Activated T-cell treated with anti-CD3 and anti-CD28 coated beads, Interleukin-2, amount 50 U/mL, for 72 hours (primary cell): Measurements from ENCODE around the gene DTWD1. TPM values are rescaled to one million over a fixed set of nuclear protein-coding genes. Genes with fewer than 3 reads are reported as not detected.
"Not testable (repeated sequence)": the region's sequence is repeated elsewhere in the genome, so short reads cannot be mapped to it uniquely, and the experiment has no call there.

ENCODE experiments used
- ATAC-seq, 2 donors: fragments of 150-1000 bp; cut with Tn5 transposase; replicated peaks in 1 of 2; 2 replicates each; pipeline ENCODE4 v1.10.0; 2021; ENCODE audit warnings: moderate library complexity in 2 of 2, mild to moderate bottlenecking in 1 of 2
- DNase-seq, 2 donors: peaks; one replicate each; pipeline ENCODE4 v3.0.0; 2021 to 2022; ENCODE audit warnings: mixed read lengths in 1 of 2
- H3K27ac Mint-ChIP-seq: one replicate; pipeline ENCODE4 v1.8.0; 2022; ENCODE audit warnings: mild to moderate bottlenecking, moderate library complexity, mixed read lengths
- H3K27me3 Mint-ChIP-seq: one replicate; pipeline ENCODE4 v1.8.0; 2022; ENCODE audit warnings: low read depth, mixed read lengths
- H3K36me3 Mint-ChIP-seq, 2 donors: one replicate each; pipeline ENCODE4 v1.8.0; 2022; ENCODE audit warnings: mixed read lengths in 2 of 2, mild to moderate bottlenecking in 1 of 2; ENCODE audit not compliant: insufficient read depth in 2 of 2
- H3K4me1 Mint-ChIP-seq: one replicate; pipeline ENCODE4 v1.8.0; 2022; ENCODE audit warnings: low read depth, mixed read lengths
- H3K4me3 Mint-ChIP-seq, 2 donors: one replicate each; pipeline ENCODE4 v1.8.0; 2022; ENCODE audit warnings: mild to moderate bottlenecking in 2 of 2, mixed read lengths in 2 of 2, moderate library complexity in 2 of 2
- H3K9me3 Mint-ChIP-seq, 2 donors: one replicate each; pipeline ENCODE4 v1.8.0; 2022; ENCODE audit warnings: mixed read lengths in 2 of 2
- total RNA-seq, 2 donors: library from RNA; stranded (reverse); gene quantifications; one replicate each; pipeline ENCODE4 v1.2.3, GENCODE V29; 2022

The DTWD1 gene
- total RNA-seq, 2 donors from 2014 or later = 17.2 to 20.0 TPM

DNA sequence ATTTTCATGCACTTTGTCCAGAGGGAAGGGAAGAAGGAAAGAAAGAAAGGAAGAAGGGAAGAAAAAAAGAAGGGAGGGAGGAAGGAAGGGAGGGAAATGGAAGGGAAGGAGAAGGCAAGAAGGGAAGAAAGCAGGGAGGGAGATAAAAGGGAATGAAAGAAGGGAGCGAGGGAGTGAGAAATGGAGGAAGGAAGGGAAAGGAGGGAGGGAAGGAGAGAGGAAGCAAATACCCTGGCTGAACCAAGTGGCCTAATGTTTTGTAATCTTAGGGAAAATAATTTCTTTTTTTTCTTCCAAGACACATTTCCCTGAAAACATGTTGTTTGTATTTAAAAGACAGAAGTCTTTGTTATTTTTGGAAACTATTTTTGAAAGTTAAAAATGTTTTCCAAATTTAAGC, 35.9 kb downstream of the DTWD1 start:
- Mint-ChIP-seq H3K36me3 (peaks cover 4 to 5% of the 10 kb centered on the region in 2 donors), H3K4me3 (no peak overlapping the region), H3K27ac (no peak overlapping the region), H3K27me3 (no peaks in the 10 kb centered on the region), H3K9me3 (peaks cover 7 to 15% of the 10 kb centered on the region in 2 donors), H3K4me1 (no peaks in the 10 kb centered on the region)
- ATAC-seq (no peak), DNase-seq (no peak)

GRCh38 chr15:49664716-49665115, 43.9 kb downstream of the DTWD1 start:
- no peaks in the 10 kb centered on the region for H3K9me3 Mint-ChIP-seq
- no peak overlapping the region for H3K4me3 Mint-ChIP-seq
- no peak for ATAC-seq
- H3K27me3 Mint-ChIP-seq = peaks cover 5% of the 10 kb centered on the region
- no peaks in the 10 kb centered on the region for H3K4me1 Mint-ChIP-seq
- H3K27ac Mint-ChIP-seq = no peak overlapping the region
- H3K36me3 Mint-ChIP-seq = no peaks in the 10 kb centered on the region
- DNase-seq = no peak

GRCh38 chr15:49666486-49666885, 45.6 kb downstream of the DTWD1 start:
- not testable (repeated sequence) for ATAC-seq, H3K4me3 Mint-ChIP-seq, H3K9me3 Mint-ChIP-seq

DNA sequence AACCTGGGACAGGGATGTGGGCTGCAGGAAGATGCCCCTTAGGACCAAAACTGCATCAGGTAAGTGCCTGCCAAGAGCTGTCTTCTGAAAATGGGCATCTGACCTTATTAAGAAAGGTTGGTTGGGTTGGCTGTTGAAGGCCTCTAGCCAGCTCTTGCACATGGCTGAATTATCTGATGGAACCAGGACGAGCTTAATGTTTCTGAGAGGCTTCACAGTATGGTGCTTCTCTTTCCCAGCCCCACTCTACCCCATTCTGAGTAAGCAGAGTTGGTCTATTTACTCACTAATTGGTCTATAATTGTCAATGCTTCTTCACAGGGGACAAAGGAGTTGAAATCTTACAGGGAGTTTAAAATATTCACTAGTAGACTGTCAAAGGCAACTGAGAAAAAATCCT, 48.4 kb downstream of the DTWD1 start:
- no peak overlapping the region for H3K27ac Mint-ChIP-seq
- ATAC-seq = no peak
- H3K36me3 Mint-ChIP-seq = no peaks in the 10 kb centered on the region
- H3K9me3 Mint-ChIP-seq = no peaks in the 10 kb centered on the region
- H3K4me1 Mint-ChIP-seq = no peaks in the 10 kb centered on the region
- no peaks in the 10 kb centered on the region for H3K27me3 Mint-ChIP-seq
- no peak for DNase-seq
- H3K4me3 Mint-ChIP-seq = no peak overlapping the region

More at GRCh38 chr15:49666486-49666885, 45.6 kb downstream of the DTWD1 start:
- H3K4me1 Mint-ChIP-seq, H3K36me3 Mint-ChIP-seq, H3K27ac Mint-ChIP-seq, DNase-seq, H3K27me3 Mint-ChIP-seq: not testable (repeated sequence)

GRCh38 chr15:49673861-49674260, 53.0 kb downstream of the DTWD1 start:
- no peak for DNase-seq
- Mint-ChIP-seq H3K4me3 (no peak overlapping the region), H3K9me3 (peaks cover 0 to 2% of the 10 kb centered on the region in 2 donors), H3K36me3 (no peaks in the 10 kb centered on the region), H3K27me3 (no peaks in the 10 kb centered on the region), H3K4me1 (no peaks in the 10 kb centered on the region), H3K27ac (no peak overlapping the region)
- ATAC-seq = no peak

GRCh38 chr15:49674370-49674769, 53.5 kb downstream of the DTWD1 start:
- Mint-ChIP-seq H3K27me3 (no peaks in the 10 kb centered on the region), H3K4me1 (no peaks in the 10 kb centered on the region), H3K27ac (no peak overlapping the region), H3K4me3 (no peak overlapping the region), H3K36me3 (no peaks in the 10 kb centered on the region), H3K9me3 (peaks cover 0 to 2% of the 10 kb centered on the region in 2 donors)
- DNase-seq (no peak), ATAC-seq (no peak)

DNA sequence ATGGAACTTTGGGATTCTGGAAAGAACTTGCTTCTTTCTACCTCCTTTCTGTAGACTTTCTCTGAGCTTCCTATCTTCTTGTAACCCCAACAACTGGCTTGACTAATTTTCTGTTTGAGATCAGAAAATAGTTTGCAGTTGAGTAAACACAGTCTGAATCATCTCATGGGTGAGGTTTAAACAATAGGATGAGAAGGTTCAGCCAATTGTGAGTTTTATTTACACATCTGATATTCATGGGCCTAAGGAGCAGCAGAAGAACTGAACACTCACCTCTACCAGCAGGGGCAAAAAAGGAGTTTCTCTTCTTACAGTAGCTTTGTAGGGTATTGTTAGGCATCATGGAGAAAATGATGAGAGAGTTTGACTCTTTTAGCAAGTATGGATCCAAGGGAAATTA, 54.2 kb downstream of the DTWD1 start:
- Mint-ChIP-seq H3K4me3 (no peak overlapping the region), H3K4me1 (no peaks in the 10 kb centered on the region), H3K36me3 (no peaks in the 10 kb centered on the region), H3K27me3 (no peaks in the 10 kb centered on the region), H3K9me3 (peaks cover 0 to 2% of the 10 kb centered on the region in 2 donors), H3K27ac (no peak overlapping the region)
- ATAC-seq (no peak), DNase-seq (no peak)

DNA sequence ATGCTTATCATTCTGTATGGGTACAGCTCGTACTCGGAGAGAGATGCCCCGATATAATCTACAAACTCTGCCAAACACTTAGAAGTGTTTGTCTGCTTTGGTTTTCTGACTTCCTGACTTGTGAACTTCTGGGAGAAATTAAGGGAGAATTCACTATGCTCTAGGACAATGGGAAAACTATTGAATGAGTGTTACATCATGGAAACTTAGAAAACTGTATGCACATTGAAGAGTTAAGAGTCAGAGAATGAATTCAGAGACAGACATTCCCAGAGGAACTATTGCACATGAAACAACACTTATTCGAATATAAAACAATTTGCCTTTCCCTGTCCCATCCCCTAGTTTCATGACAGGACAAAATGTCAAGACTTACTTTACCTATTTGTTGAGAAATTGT, 57.8 kb downstream of the DTWD1 start:
- ATAC-seq (no peak), DNase-seq (no peak)
- Mint-ChIP-seq H3K9me3 (peaks cover 0 to 2% of the 10 kb centered on the region in 2 donors), H3K36me3 (no peaks in the 10 kb centered on the region), H3K4me1 (no peaks in the 10 kb centered on the region), H3K4me3 (no peak overlapping the region), H3K27ac (no peak overlapping the region), H3K27me3 (no peaks in the 10 kb centered on the region)

- DNase-seq (no peak), ATAC-seq (no peak)
- no peaks in the 10 kb centered on the region for H3K27me3 Mint-ChIP-seq
- no peaks in the 10 kb centered on the region for H3K4me1 Mint-ChIP-seq
- no peak overlapping the region for H3K27ac Mint-ChIP-seq
- no peaks in the 10 kb centered on the region for H3K36me3 Mint-ChIP-seq
- H3K4me3 Mint-ChIP-seq = no peak overlapping the region
- H3K9me3 Mint-ChIP-seq = no peaks in the 10 kb centered on the region
Measured at GRCh38 chr15:49686599-49686998, 65.8 kb downstream of the DTWD1 start.

GRCh38 chr15:49688135-49688790, 67.4 kb downstream of the DTWD1 start:
- ATAC-seq (no peak), DNase-seq (no peak)
- no peaks in the 10 kb centered on the region for H3K36me3 Mint-ChIP-seq
- H3K4me1 Mint-ChIP-seq = no peaks in the 10 kb centered on the region
- H3K4me3 Mint-ChIP-seq = no peak overlapping the region
- H3K27me3 Mint-ChIP-seq = peaks cover 8% of the 10 kb centered on the region
- no peak overlapping the region for H3K27ac Mint-ChIP-seq
- no peaks in the 10 kb centered on the region for H3K9me3 Mint-ChIP-seq

DNA sequence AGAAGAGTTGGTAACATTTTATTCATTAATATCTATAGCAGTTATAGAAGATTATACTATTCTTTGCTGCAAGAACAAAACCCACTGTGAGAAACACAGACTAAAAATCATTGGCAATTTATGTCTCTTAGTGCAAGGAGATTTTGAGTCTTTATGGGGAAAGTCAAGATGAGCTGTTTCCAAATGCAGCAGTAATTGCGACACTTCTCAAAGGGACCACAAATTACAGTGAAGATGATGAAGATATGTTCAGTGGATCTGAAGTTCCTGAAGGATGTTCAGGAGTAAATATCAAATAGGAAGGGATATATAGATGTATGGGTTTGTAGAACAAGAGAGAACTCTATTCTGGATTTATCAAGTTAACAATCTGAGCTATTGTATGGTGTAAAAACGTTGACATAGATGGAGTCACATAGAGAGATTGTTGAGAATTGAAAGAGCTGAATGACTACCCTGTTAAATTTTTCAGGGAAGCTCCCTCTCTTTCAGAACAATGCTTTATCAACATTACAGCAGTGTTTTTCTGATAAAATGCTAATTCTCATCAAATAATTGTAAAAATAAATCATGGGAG, 71.8 kb downstream of the DTWD1 start:
- Mint-ChIP-seq H3K27ac (no peak overlapping the region), H3K9me3 (no peaks in the 10 kb centered on the region), H3K4me1 (no peaks in the 10 kb centered on the region), H3K36me3 (no peaks in the 10 kb centered on the region), H3K4me3 (no peak overlapping the region), H3K27me3 (peaks cover 8% of the 10 kb centered on the region)
- no peak for DNase-seq
- ATAC-seq = no peak

- Mint-ChIP-seq H3K27ac (no peak overlapping the region), H3K27me3 (peaks cover 8% of the 10 kb centered on the region), H3K36me3 (no peaks in the 10 kb centered on the region), H3K4me1 (no peaks in the 10 kb centered on the region), H3K4me3 (no peak overlapping the region), H3K9me3 (no peaks in the 10 kb centered on the region)
- ATAC-seq (no peak), DNase-seq (no peak)
Measured at GRCh38 chr15:49693498-49693897, 72.7 kb downstream of the DTWD1 start.

DNA sequence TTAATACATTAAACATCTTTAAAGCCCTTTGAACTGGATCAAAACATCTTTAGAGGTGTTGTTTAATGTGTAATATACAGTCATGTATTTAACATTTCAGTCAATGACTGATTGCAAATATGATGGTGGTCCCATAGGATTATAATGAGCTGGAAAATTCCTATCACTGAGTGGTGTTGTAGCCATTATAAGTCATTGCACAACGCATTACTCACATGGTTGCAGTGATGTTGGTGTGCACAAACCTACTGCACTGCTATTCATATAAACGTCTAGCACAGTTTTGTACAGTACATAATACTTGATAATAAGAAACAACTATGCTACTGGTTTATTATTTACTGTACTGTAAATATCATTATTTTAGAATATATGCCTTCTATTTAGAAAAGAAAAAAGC, 75.6 kb downstream of the DTWD1 start:
- no peaks in the 10 kb centered on the region for H3K36me3 Mint-ChIP-seq
- no peak overlapping the region for H3K4me3 Mint-ChIP-seq
- H3K27ac Mint-ChIP-seq = no peak overlapping the region
- no peaks in the 10 kb centered on the region for H3K4me1 Mint-ChIP-seq
- no peak for ATAC-seq
- H3K9me3 Mint-ChIP-seq = no peaks in the 10 kb centered on the region
- DNase-seq = no peak
- H3K27me3 Mint-ChIP-seq = peaks cover 8% of the 10 kb centered on the region

DNA sequence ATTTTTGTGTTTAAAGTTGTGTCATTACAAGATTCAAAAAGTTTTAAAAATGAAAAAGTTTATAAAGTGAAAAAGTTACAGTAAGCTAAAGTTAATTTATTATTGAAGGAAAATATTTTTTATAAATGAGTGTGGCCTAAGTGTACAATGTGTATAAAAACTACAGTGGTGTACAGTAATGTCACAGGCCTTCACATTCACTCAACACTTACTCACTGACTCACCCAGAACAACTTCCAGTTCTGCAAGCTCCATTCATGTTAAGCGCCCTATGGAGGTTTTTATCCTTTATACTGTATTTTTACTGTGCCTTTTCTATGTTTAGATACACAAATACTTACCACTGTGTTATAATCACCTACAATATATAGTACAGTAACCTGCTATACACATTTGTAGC, 76.3 kb downstream of the DTWD1 start:
- Mint-ChIP-seq H3K27ac (no peak overlapping the region), H3K36me3 (no peaks in the 10 kb centered on the region), H3K4me3 (no peak overlapping the region), H3K4me1 (no peaks in the 10 kb centered on the region), H3K27me3 (peaks cover 6% of the 10 kb centered on the region), H3K9me3 (no peaks in the 10 kb centered on the region)
- ATAC-seq (no peak), DNase-seq (no peak)
